ENCODE results near the gene ROBO2. TPM values are rescaled to one million over a fixed set of nuclear protein-coding genes. Genes with fewer than 3 reads are reported as not detected.

The ROBO2 gene
- total RNA-seq, 1 experiment from 2014 or later = not detected

- H3K36me3 ChIP-seq (ENCODE audit: control insufficient read depth in 1 of 2, insufficient read depth in 2 of 2, low read length in 2 of 2) = no peaks in the 10 kb centered on the region
- ATAC-seq (no peak), DNase-seq (ENCODE audit: low read depth, low spot score) (no peak)
- no peak overlapping the region for H3K4me2 ChIP-seq (ENCODE audit: low read length)
- POLR2A ChIA-PET = no interaction called here
- TF ChIP-seq EZH2 (IDR thresholded peaks at IDR 0.05) (no peak), ZFX (IDR thresholded peaks at IDR 0.05) (no peak), SP1 (IDR thresholded peaks at IDR 0.05; ENCODE audit: low read depth) (no peak), TCF7L2 (IDR thresholded peaks at IDR 0.05; ENCODE audit: borderline replicate concordance, extremely low read depth, insufficient read depth, insufficient read length) (no peak), ZNF274 (IDR thresholded peaks at IDR 0.05; ENCODE audit: low read depth, low read length) (no peak)
- BruUV-seq (replicated peaks) = no TSS peak
- no peak overlapping the region for H3K9ac ChIP-seq (ENCODE audit: low read length)
- no peaks in the 10 kb centered on the region for H4K20me1 ChIP-seq (ENCODE audit: insufficient read depth)
- intact Hi-C loops (cut with micrococcal nuclease) = no loop called here
- H3K79me2 ChIP-seq (ENCODE audit: insufficient read depth, low read length) = no peaks in the 10 kb centered on the region
- no peaks in the 10 kb centered on the region for H3K27me3 ChIP-seq (ENCODE audit: insufficient read depth, low read length)
- H3K27ac ChIP-seq (ENCODE audit: low read depth, low read length) = no peak overlapping the region
- H3K9me3 ChIP-seq (ENCODE audit: control insufficient read depth in 1 of 2, insufficient read depth in 1 of 2, low read depth in 1 of 2, low read length in 2 of 2) = peaks cover 2 to 39% of the 10 kb centered on the region in 2 experiments; a peak in 3 of 4 replicates
- H3K4me3 ChIP-seq (replicated peaks in 1 of 2; ENCODE audit: low read depth in 1 of 2, low read length in 2 of 2) = no peak overlapping the region
- CTCF ChIA-PET = no interaction called here
- RAD21 ChIA-PET (ENCODE audit: low non-redundant PET in 1 of 2, low total read pairs in 2 of 2, uncharacterized antibody in 2 of 2, unreplicated experiment in 2 of 2) = no interaction called here
- no peaks in the 10 kb centered on the region for H3K4me1 ChIP-seq (ENCODE audit: control insufficient read depth in 1 of 2, insufficient read depth in 2 of 2, low read length in 2 of 2)
- H3K9me2 ChIP-seq (ENCODE audit: insufficient read depth) = no peaks in the 10 kb centered on the region
- H2AFZ ChIP-seq (ENCODE audit: low read depth, low read length, poor library complexity, severe bottlenecking) = no peak overlapping the region
These were observed 148.3 kb downstream of the ROBO2 start for GRCh38 chr3:77188210-77188609.

DNA sequence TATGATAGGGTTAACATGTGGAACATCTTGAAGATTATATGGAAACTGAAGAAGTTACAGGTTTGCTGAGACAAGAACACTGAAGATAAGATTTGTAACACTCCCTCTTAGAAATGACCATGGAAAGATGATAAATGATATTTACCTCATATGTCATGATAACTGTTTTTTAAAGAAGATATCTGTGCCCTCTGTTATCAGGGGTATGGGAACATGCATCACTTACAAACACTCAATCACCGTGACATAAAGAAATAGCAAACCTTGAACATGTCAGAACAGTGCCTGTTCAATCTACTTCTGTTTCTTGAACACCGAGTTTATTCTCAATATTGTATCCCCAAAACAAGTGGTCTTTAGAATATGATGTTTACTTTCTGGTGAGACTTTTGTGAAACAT lies 149.4 kb downstream of the ROBO2 start:
- POLR2A ChIA-PET = no interaction called here
- Histone ChIP-seq H3K36me3 (ENCODE audit: control insufficient read depth in 1 of 2, insufficient read depth in 2 of 2, low read length in 2 of 2) (no peaks in the 10 kb centered on the region), H2AFZ (ENCODE audit: low read depth, low read length, poor library complexity, severe bottlenecking) (no peak overlapping the region), H3K4me2 (ENCODE audit: low read length) (no peak overlapping the region), H3K9me3 (ENCODE audit: control insufficient read depth in 1 of 2, insufficient read depth in 1 of 2, low read depth in 1 of 2, low read length in 2 of 2) (peaks cover 0 to 35% of the 10 kb centered on the region in 2 experiments; a peak in 3 of 4 replicates), H3K9me2 (ENCODE audit: insufficient read depth) (no peaks in the 10 kb centered on the region), H4K20me1 (ENCODE audit: insufficient read depth) (no peaks in the 10 kb centered on the region), H3K4me1 (ENCODE audit: control insufficient read depth in 1 of 2, insufficient read depth in 2 of 2, low read length in 2 of 2) (no peaks in the 10 kb centered on the region), H3K79me2 (ENCODE audit: insufficient read depth, low read length) (no peaks in the 10 kb centered on the region), H3K27me3 (ENCODE audit: insufficient read depth, low read length) (no peaks in the 10 kb centered on the region), H3K27ac (ENCODE audit: low read depth, low read length) (no peak overlapping the region), H3K9ac (ENCODE audit: low read length) (no peak overlapping the region), H3K4me3 (replicated peaks in 1 of 2; ENCODE audit: low read depth in 1 of 2, low read length in 2 of 2) (no peak overlapping the region)
- CTCF ChIA-PET = no interaction called here
- intact Hi-C loops (cut with micrococcal nuclease) = no loop called here
- DNase-seq (ENCODE audit: low read depth, low spot score) (no peak), ATAC-seq (no peak)
- no TSS peak for BruUV-seq (replicated peaks)
- TF ChIP-seq SP1 (IDR thresholded peaks at IDR 0.05; ENCODE audit: low read depth) = no peak
- no peak for TF ChIP-seq ATF3 (IDR thresholded peaks at IDR 0.05)
- RAD21 ChIA-PET (ENCODE audit: low non-redundant PET in 1 of 2, low total read pairs in 2 of 2, uncharacterized antibody in 2 of 2, unreplicated experiment in 2 of 2) = no interaction called here

Data from HCT116 (cell line).